ENCODE results near the gene KRT25. TPM values are rescaled to one million over a fixed set of nuclear protein-coding genes. Genes with fewer than 3 reads are reported as not detected.
A peak's percentile ranks its signal among the peaks of the same experiment; 100 is the strongest.

Gene KRT25
- total and polyA plus RNA-seq, 7 donors, result 0.36 TPM; not detected in 6

- TF ChIP-seq CTCF (IDR thresholded peaks at IDR 0.05) (no peak), EP300 (IDR thresholded peaks at IDR 0.05) (no peak), POLR2AphosphoS5 (IDR thresholded peaks at IDR 0.05) (no peak), POLR2A (IDR thresholded peaks at IDR 0.05) (no peak)
- WGBS, 2 donors, result 33 to 51% methylated on average over 2 of the region's 2 CpGs
- intact Hi-C loops (cut with DNase I), result no loop called here
Observed at GRCh38 chr17:40720899-40721298, 34.2 kb downstream of the KRT25 start.

GRCh38 chr17:40718930-40719329, 36.2 kb downstream of the KRT25 start:
- WGBS, 2 donors, result 44 to 58% methylated on average over 8 of the region's 8 CpGs
- H3K9me3 ChIP-seq, result no peaks in the 10 kb centered on the region
- H3K27ac ChIP-seq, result no peak overlapping the region
- no peaks in the 10 kb centered on the region for H3K36me3 ChIP-seq
- intact Hi-C loops (cut with DNase I), result no loop called here
- H3K27me3 ChIP-seq, result peaks cover 0 to under 1% (median 0%) of the 10 kb centered on the region in 3 donors
- H3K4me1 ChIP-seq, result no peaks in the 10 kb centered on the region
- TF ChIP-seq POLR2AphosphoS5 (IDR thresholded peaks at IDR 0.05), result no peak
- TF ChIP-seq CTCF (IDR thresholded peaks at IDR 0.05), result no peak
- no peak for TF ChIP-seq POLR2A (IDR thresholded peaks at IDR 0.05)
- TF ChIP-seq EP300 (IDR thresholded peaks at IDR 0.05), result no peak
- no peak for DNase-seq
- no peak overlapping the region for H3K4me3 ChIP-seq

More at GRCh38 chr17:40720899-40721298, 34.2 kb downstream of the KRT25 start:
- no peak for DNase-seq
- H3K9me3 ChIP-seq, result no peaks in the 10 kb centered on the region
- no peak overlapping the region for H3K27ac ChIP-seq
- no peaks in the 10 kb centered on the region for H3K4me1 ChIP-seq
- no peaks in the 10 kb centered on the region for H3K36me3 ChIP-seq
- H3K27me3 ChIP-seq, result peaks cover 0 to 9% (median 0%) of the 10 kb centered on the region in 3 donors
- no peak overlapping the region for H3K4me3 ChIP-seq

- intact Hi-C loops (cut with DNase I), result no loop called here
- TF ChIP-seq POLR2A (IDR thresholded peaks at IDR 0.05) (no peak), POLR2AphosphoS5 (IDR thresholded peaks at IDR 0.05) (no peak), EP300 (IDR thresholded peaks at IDR 0.05) (no peak), CTCF (IDR thresholded peaks at IDR 0.05) (no peak)
- Histone ChIP-seq H3K4me1 (no peaks in the 10 kb centered on the region), H3K4me3 (no peak overlapping the region), H3K27me3 (no peaks in the 10 kb centered on the region), H3K27ac (no peak overlapping the region), H3K36me3 (no peaks in the 10 kb centered on the region), H3K9me3 (no peaks in the 10 kb centered on the region)
- no peak for DNase-seq
- whole genome bisulfite sequencing, 2 donors, result 67 to 76% methylated on average over 3 of the region's 3 CpGs
Observed at GRCh38 chr17:40717776-40718175, 37.4 kb downstream of the KRT25 start.

- H3K4me3 ChIP-seq, result no peak overlapping the region
- H3K27ac ChIP-seq, result no peak overlapping the region
- no peaks in the 10 kb centered on the region for H3K9me3 ChIP-seq
- DNase-seq, result no peak
- no peaks in the 10 kb centered on the region for H3K36me3 ChIP-seq
- intact Hi-C loops (cut with DNase I), result no loop called here
- H3K4me1 ChIP-seq, result no peaks in the 10 kb centered on the region
- 70 to 75% methylated on average over 6 of the region's 6 CpGs for WGBS, 2 donors
- H3K27me3 ChIP-seq, result no peaks in the 10 kb centered on the region
- TF ChIP-seq EP300 (IDR thresholded peaks at IDR 0.05), result no peak
- no peak for TF ChIP-seq CTCF (IDR thresholded peaks at IDR 0.05)
- no peak for TF ChIP-seq POLR2A (IDR thresholded peaks at IDR 0.05)
- TF ChIP-seq POLR2AphosphoS5 (IDR thresholded peaks at IDR 0.05), result no peak
Observed at GRCh38 chr17:40714473-40714872, 40.7 kb downstream of the KRT25 start.

- H3K36me3 ChIP-seq, result no peaks in the 10 kb centered on the region
- peak; percentile 74 for DNase-seq
- H3K9me3 ChIP-seq, result no peaks in the 10 kb centered on the region
- peaks cover 0 to 13% (median 0%) of the 10 kb centered on the region in 3 donors for H3K27me3 ChIP-seq
- no peak overlapping the region for H3K4me3 ChIP-seq
- intact Hi-C loops (cut with DNase I), result no loop called here
- peak overlapping the region in 2 of 4 donors; percentile 38 to 72 for H3K27ac ChIP-seq
- WGBS, 2 donors, result 60 to 68% methylated on average over 7 of the region's 7 CpGs
- H3K4me1 ChIP-seq, result no peaks in the 10 kb centered on the region
- TF ChIP-seq POLR2A (IDR thresholded peaks at IDR 0.05), result no peak
- no peak for TF ChIP-seq CTCF (IDR thresholded peaks at IDR 0.05)
- no peak for TF ChIP-seq EP300 (IDR thresholded peaks at IDR 0.05)
- TF ChIP-seq POLR2AphosphoS5 (IDR thresholded peaks at IDR 0.05), result peak in 2 of 4 donors; percentile 14 to 21
Observed at GRCh38 chr17:40707745-40708144, 47.4 kb downstream of the KRT25 start.

Measured in sigmoid colon (tissue), 7 donors.